ENCODE results near the gene CACNB2. TPM values are rescaled to one million over a fixed set of nuclear protein-coding genes. Genes with fewer than 3 reads are reported as not detected.

CACNB2 gene
- total and polyA plus RNA-seq, 4 donors: 0.90 to 23.9 (median 3.7) TPM

- ATAC-seq (ENCODE audit: insufficient read depth, low FRiP score) (no peak), DNase-seq (peak in 1 of 3 donors; percentile 44)
- peak overlapping the region in 1 of 2 donors; percentile 95 for H3K27ac ChIP-seq (ENCODE audit: low read depth in 1 of 2, low read length in 1 of 2)
- no peak for TF ChIP-seq CTCF (IDR thresholded peaks at IDR 0.05; ENCODE audit: control extremely low read depth, extremely low read depth)
- no peaks in the 10 kb centered on the region for H3K36me3 ChIP-seq (ENCODE audit: control insufficient read depth in 4 of 4, insufficient read depth in 4 of 4, low read length in 4 of 4)
- 56 to 84% methylated on average over 12 of the region's 12 CpGs for WGBS, 2 donors
- H3K9ac ChIP-seq (ENCODE audit: insufficient read depth in 1 of 2, low read length in 2 of 2): no peak overlapping the region
- no peaks in the 10 kb centered on the region for H3K27me3 ChIP-seq (ENCODE audit: control insufficient read depth in 3 of 3, insufficient read depth in 3 of 3, low read length in 2 of 3)
- no peaks in the 10 kb centered on the region for H3K9me3 ChIP-seq (ENCODE audit: control insufficient read depth in 4 of 4, insufficient read depth in 3 of 4, low read length in 3 of 4)
- no peak overlapping the region for H3K4me3 ChIP-seq
- peaks cover 0 to 7% (median 3%) of the 10 kb centered on the region in 5 donors for H3K4me1 ChIP-seq (ENCODE audit: control insufficient read depth in 5 of 5, insufficient read depth in 5 of 5, low read length in 5 of 5)
Measured at GRCh38 chr10:18473424-18474117, 333.3 kb downstream of the CACNB2 start.

- TF ChIP-seq CTCF (IDR thresholded peaks at IDR 0.05; ENCODE audit: control extremely low read depth, extremely low read depth): no peak
- Histone ChIP-seq H3K27me3 (ENCODE audit: control insufficient read depth in 3 of 3, insufficient read depth in 3 of 3, low read length in 2 of 3) (no peaks in the 10 kb centered on the region), H3K9me3 (ENCODE audit: control insufficient read depth in 4 of 4, insufficient read depth in 3 of 4, low read length in 3 of 4) (no peaks in the 10 kb centered on the region), H3K27ac (ENCODE audit: low read depth in 1 of 2, low read length in 1 of 2) (peak overlapping the region in 1 of 2 donors; percentile 88), H3K4me1 (ENCODE audit: control insufficient read depth in 5 of 5, insufficient read depth in 5 of 5, low read length in 5 of 5) (peaks cover 0 to 7% (median 3%) of the 10 kb centered on the region in 5 donors), H3K4me3 (no peak overlapping the region), H3K9ac (ENCODE audit: insufficient read depth in 1 of 2, low read length in 2 of 2) (no peak overlapping the region), H3K36me3 (ENCODE audit: control insufficient read depth in 4 of 4, insufficient read depth in 4 of 4, low read length in 4 of 4) (no peaks in the 10 kb centered on the region)
- WGBS, 2 donors: 84 to 88% methylated on average over 8 of the region's 8 CpGs
- DNase-seq: no peak
- no peak for ATAC-seq (ENCODE audit: insufficient read depth, low FRiP score)
Measured at GRCh38 chr10:18474118-18474455, 333.9 kb downstream of the CACNB2 start.

- Histone ChIP-seq H3K27me3 (ENCODE audit: control insufficient read depth in 3 of 3, insufficient read depth in 3 of 3, low read length in 2 of 3) (no peaks in the 10 kb centered on the region), H3K9ac (ENCODE audit: insufficient read depth in 1 of 2, low read length in 2 of 2) (no peak overlapping the region), H3K4me1 (ENCODE audit: control insufficient read depth in 5 of 5, insufficient read depth in 5 of 5, low read length in 5 of 5) (peaks cover 0 to 7% (median 3%) of the 10 kb centered on the region in 5 donors), H3K4me3 (no peak overlapping the region), H3K9me3 (ENCODE audit: control insufficient read depth in 4 of 4, insufficient read depth in 3 of 4, low read length in 3 of 4) (no peaks in the 10 kb centered on the region), H3K36me3 (ENCODE audit: control insufficient read depth in 4 of 4, insufficient read depth in 4 of 4, low read length in 4 of 4) (no peaks in the 10 kb centered on the region), H3K27ac (ENCODE audit: low read depth in 1 of 2, low read length in 1 of 2) (peak overlapping the region in 1 of 2 donors; percentile 57)
- ATAC-seq (ENCODE audit: insufficient read depth, low FRiP score) (no peak), DNase-seq (no peak)
- no peak for TF ChIP-seq CTCF (IDR thresholded peaks at IDR 0.05; ENCODE audit: control extremely low read depth, extremely low read depth)
- 66 to 83% methylated on average over 7 of the region's 7 CpGs for WGBS, 2 donors
Measured at GRCh38 chr10:18476076-18476647, 335.9 kb downstream of the CACNB2 start.

Measured in lung (tissue), 12 donors.